SH-SY5Y (cell line): ENCODE measurements around the gene STRIP2.

ENCODE experiments used
- GATA2 ChIP-seq: IDR thresholded peaks from 2 replicates; pipeline ENCODE4 v1.6.1; 2011; ENCODE audit warnings: mild to moderate bottlenecking, low read depth, low read length
- GATA3 ChIP-seq: IDR thresholded peaks from 2 replicates; pipeline ENCODE4 v1.6.1; 2011; ENCODE audit warnings: low read depth, mild to moderate bottlenecking, low read length, moderate library complexity

The STRIP2 gene

DNA sequence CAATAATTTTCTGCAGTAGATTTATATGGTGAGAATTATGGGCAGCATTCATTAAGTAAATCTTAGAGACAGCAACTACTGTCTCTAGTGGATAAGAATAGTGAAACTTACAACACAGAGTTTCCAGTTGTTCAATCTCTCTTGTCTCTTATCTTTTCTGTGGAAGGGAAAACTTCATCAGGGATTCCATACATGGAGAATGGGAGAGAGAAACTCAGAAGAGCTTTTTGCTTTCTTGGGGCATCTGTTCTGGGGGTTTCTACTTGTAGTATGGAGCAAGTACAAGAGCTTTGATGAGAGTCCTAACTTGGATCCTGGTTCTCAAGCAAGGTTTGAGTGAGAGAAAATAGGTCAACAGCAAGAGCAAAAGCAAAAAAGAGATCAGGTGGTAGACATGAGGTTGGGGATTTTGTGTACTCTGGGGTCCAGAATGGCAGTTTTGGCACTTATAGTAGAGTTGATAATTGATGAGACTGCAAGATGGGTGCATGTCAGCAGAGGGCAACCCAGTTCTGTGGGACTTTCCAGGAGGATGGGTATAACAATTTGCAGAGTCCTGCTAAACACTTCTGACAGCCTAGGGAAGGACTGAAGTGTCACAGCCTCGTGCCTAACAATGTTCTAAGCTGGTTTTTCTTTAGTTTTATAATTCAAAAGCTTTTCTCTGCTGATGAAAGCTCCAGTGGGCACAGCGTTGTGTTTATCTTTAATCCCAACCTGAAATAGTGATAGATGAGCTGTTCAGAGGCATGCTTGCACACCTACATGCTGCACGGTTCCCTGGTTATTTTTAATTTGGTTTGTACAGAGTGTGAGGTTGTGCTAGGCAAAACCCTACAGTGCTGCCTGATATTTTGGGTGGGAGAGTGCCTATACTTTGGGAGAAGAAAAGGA is 32.0 kb upstream of the STRIP2 start:
- no peak for TF ChIP-seq GATA3

DNA sequence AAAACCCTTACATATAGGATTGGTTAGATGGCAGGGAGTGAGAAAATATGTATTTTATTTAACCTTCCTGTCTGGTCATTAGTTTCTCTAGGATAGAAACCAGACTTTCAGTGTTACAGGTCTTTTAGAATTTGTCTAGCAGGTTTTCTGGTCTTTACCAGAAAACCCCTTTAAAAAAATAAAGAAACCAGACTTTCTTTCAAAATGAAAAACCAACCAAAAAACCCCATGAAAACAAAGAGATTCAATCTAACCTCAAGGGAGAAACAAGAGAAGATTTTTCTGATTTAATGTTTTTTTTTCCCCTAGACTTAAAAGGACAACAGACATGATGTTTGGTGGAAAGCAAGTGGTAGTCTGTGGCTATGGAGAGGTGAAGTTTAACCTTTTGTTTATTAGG is 28.7 kb upstream of the STRIP2 start:
- TF ChIP-seq GATA3 (no peak), GATA2 (no peak)

DNA sequence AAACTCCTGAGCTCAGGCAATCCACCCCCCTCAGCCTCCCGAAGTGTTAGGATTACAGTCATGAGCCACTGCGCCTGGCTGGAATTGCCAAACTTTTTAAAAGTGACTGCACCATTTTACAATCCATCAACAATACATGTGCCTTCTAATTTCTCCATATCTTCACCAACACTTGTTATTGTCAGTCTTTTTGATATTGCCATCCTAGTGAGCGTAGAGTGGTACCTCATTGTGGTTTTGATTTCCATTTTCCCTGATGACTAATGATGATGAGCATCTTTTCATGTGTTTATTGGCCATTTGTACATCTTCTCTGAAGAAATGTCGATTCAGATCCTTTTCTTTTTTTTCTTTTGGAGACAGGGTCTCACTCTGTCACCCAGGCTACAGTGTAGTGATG is 21.7 kb upstream of the STRIP2 start:
- TF ChIP-seq GATA3 (no peak), GATA2 (no peak)

DNA sequence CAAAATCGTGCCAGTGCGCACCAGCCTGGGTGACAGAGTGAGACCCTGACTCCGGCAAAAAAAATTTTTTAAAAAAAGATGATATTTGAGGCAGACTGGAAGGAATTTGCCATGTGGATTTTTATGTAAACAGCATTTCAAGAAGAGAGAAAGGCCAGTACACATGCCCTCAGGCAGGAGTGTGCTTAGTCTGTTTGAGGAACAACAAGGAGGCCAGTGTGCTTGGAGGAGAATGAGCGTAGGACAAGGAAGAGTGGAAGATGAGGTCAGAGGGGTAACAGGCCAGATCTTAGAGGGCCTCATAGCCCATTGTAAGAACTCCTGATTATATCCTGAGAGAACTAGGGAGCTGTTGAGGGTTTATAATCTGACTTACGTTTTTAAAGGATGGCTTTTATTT is 17.2 kb upstream of the STRIP2 start:
- no peak for TF ChIP-seq GATA3
- no peak for TF ChIP-seq GATA2

DNA sequence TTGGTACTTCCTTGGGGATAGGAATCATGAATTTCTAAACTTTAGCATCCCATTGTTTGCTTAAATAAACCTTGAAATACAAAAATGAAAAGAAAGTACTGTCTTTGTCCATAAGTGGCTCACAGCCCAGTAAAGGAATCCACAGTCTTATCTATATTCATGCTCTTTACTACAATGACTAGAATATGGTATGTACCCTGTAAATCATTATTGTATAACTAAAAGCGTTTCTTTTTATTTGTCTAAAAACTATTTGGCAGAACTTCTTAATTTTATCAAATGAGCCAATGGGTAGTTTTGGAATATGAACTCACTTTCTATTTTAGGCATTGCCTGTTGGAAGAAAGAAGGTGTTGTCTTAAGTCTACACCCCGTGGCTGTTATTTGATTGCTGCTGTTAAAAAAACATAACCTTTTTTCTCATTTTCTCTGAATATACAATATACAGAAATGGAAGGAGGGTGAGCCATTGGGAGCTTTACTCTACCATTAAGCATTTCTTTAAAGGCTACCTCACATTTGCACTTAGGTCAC is 12.4 kb upstream of the STRIP2 start:
- no peak for TF ChIP-seq GATA2
- no peak for TF ChIP-seq GATA3

DNA sequence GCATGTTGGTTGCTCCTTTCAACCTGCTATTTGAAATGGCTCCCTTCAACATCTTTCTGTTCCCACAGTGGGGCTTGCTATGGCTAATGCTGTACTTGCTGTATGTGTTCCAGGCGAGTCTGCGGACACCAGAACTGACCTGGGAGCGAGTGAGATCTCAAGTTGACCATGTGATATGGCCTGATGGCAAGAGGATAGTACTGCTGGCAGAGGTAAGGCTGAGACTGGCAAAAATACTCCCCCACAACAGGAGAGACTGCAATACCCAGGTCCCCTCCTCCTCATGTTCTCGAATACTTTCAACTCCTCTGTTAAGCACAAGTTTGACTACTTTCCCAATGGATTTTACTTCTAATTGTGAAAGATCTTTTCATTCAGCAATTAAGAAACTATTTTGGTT is 11.5 kb upstream of the STRIP2 start:
- no peak for TF ChIP-seq GATA2
- TF ChIP-seq GATA3: no peak

DNA sequence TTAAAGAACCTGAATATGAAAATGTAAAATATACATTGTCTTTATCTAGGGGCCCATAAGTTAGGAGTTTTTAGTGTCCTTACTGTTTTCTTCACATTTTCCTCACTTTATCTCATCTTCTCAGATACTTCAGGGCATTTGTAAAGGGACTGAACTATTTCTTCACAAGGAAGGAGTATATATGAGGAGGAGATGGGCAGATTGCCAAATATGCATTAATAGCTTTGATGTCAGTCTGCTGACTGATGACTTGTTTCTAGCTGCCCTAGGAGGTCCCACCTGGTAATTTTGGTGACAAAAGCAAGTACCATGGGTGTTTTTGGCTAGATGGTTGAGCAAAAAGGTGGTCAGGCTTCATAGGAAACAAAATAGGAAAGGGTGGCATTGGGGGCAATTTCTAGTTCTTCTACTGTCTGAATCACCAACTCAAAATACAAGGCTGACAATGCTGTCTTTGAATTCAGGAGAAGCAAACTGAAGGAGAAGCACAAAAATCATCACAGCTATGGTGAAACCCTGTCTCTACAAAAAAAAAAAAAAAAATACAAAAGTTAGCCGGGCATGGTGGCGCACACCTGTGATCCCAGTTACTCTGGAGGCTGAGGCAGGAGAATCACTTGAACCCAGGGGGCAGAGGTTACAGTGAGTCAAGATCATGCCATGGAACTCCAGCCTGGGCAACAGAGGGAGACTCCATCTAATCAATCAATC is 10.4 kb upstream of the STRIP2 start:
- no peak for TF ChIP-seq GATA2
- TF ChIP-seq GATA3: 0 out of 2 replicates have a peak, but pooled peaks have one; percentile 28

DNA sequence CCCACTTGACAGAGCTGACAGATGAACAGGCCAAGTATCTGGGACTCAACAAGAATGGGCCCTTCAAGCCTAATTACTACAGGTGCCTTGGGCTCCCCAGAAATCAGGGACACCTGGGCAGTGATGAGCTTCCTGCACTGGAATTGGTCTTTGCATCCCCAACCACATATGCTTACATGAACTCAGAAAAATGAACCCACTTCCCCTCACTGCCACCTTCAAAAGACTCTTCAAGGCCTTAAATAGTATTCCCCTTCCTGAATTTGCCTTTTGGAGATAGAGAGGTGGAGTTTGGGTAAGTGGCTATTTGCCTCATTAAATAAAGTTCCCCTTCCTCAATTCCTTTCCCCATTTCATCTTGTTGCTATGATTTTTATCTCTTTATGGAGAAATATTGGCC is 7.8 kb upstream of the STRIP2 start:
- no peak for TF ChIP-seq GATA2
- TF ChIP-seq GATA3: no peak

DNA sequence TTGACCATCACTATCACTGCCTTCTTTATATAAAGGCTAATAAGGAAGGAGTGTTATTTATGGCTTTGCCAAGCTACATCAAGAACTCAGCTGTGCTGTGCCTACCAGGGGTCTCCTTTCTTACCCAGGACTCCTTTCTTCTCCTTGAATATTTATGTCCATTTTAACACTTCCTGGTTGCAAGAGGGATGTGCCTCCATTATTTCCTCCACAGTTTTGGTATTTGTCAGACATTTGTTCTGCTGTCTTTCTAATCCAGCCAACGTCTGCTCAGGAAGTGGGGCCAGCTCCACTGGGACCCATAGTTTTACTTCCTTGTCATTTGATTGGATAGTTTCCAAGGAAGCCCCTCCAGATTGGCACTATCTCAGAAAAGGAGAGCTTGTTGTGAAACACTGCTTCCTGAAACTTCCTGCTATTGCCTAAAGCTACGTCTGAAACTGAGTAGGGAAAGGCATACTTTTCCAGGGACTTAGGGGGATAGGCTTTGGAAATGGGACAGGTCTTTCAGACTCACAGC is 6.6 kb upstream of the STRIP2 start:
- no peak for TF ChIP-seq GATA3
- TF ChIP-seq GATA2: no peak

DNA sequence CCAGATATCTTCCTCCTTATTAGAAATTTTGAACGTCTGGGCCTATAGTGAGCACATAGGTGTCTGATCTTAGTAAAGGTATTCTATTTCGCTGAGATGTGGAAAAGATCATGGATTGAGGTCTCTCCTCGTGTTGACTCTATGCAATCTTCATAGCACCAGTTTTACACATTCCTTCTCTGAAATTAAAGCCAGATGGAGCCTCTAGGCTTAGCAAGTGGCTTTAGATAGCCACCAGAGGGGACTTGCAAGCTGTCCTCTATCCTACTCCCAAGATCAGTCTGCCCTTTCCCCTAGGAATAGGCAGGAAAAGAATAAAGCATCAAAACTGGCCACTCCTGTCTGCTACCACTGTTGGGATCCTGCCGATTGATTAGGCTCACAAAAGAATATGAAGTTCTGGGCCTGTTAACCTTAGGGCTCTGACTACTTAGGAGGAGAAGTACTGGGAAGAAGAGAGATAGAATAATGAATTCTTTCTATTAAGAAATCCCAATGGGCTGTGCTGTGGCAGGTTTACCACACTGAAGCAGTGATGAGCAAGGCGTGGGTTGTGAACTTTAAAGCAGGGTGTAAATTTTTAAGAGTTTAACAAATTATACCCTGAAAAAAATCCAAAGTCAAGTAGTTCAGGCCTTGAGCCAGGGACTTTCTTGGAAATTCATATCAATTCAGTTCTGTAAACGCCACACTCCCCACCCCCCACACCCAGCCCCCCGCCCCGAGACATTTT is 2.2 kb upstream of the STRIP2 start:
- no peak for TF ChIP-seq GATA3
- TF ChIP-seq GATA2: no peak

DNA sequence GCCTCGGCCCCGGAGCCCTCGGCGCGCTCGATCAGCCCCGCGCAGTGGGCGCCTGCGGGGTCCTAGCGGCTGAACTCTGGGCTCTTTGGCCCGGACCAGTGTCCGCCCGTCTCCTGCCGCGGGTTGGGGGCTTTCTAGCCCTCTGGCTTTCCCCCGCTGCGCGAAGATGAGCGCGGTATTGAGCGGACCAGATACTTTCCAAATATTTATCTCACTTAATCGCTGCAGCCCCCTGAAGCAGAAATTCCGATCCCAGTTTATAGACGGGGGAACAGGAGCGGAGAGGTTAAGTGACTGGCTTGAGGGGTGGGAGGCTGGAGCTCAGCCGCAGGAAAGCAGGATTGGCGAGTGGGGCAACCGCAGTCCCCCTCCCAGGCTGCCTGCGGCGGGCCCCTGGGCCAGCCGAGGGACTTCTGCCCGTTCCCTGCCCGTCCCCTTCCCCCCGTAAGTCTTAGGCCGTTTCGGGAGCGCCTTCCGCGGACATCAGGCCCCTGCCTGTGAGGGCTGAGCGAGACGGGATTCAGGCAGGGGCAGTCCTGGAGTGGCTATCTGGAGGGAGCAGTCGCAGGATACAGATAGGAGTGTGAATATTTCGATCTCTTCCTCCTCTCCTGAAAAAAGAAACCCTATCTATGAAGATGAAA is 565 bp downstream of the STRIP2 start:
- TF ChIP-seq GATA3 (no peak), GATA2 (no peak; the same call in 1 of the 2 replicates)

DNA sequence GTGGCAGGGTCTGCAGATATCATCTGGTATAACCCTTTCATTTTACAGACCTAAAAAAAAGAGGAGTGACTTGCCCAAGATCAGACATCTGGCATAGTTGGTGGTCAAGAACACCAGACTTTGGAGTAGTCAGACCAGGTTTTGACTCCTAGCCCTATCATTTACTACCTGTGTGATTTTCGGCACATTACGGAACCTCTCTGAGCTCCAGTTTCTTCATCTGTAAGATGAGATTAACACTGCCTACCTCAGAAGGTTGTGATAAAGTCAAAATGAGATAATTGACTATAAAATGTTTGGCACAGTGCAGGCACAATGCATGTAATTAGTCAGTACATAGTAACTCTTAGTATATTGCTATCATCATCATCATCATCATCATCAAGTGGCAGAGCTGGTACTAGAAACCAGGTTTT is 1.2 kb downstream of the STRIP2 start:
- TF ChIP-seq GATA2: 0 out of 2 replicates have a peak, but pooled peaks have one; percentile 20
- TF ChIP-seq GATA3: no peak

DNA sequence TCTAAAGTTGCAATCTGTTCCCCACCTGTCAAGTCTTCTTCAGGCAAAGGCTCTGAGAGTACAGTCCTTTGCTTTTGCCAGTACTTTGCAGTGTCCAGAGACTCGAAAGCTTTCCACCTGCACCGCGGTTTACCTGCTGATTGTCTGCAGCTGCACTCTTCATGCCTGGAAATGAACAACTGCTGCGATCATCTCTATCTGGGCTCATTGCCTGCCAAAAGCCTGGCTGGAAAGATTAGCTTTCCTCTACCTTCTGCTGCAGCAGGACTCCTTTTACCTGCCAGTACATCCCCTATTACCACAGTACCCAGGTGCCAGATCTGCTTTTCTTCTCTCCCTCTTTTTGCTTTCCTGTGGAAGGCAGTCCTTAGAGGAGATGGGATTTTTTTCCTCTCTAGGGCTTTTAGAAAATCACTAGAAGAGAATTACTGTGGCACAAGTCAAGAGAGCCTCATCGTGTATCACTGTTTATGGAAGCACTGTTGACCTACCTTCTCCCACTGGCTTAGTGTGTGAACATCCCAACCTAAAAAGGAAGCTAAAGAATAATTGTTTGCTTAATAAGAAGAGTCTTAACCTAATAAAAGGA is 2.2 kb downstream of the STRIP2 start:
- no peak for TF ChIP-seq GATA3
- TF ChIP-seq GATA2: no peak
